Measurements from ENCODE around the gene CCL19.

GRCh38 chr9:34647651-34648050 lies 43.4 kb downstream of the CCL19 start:
- TF ChIP-seq CTCF (conservative IDR thresholded peaks at IDR 0.05; ENCODE audit: low read length) (no peak), EZH2phosphoT487 (IDR thresholded peaks at IDR 0.05; ENCODE audit: borderline replicate concordance, low read depth, low read length) (no peak)
